Measurements from ENCODE around the gene CASK.

- no peak for TF ChIP-seq MXI1 (IDR thresholded peaks at IDR 0.05; ENCODE audit: low read depth, low read length)
- TF ChIP-seq CTCF (IDR thresholded peaks at IDR 0.05 in 2 of 3, conservative IDR thresholded peaks at IDR 0.05 in 1 of 3; ENCODE audit: insufficient read depth in 2 of 3, low read depth in 1 of 3, low read length in 3 of 3): no peak
Measured at GRCh38 chrX:41958861-41959260, 35.5 kb upstream of the CASK start.
